KMS-11 (cell line): ENCODE results near the gene AIP.

ENCODE experiments used
- H2AFZ ChIP-seq: fragments of 200-600 bp; sonication (generic); 2 replicates; pipeline ENCODE4 v1.6.1; 2016; ENCODE audit warnings: antibody characterized with exemption, mixed run types, low read depth
- H3K27ac ChIP-seq: fragments of 200-600 bp; sonication (generic); 2 replicates; pipeline ENCODE4 v1.6.1; 2016; ENCODE audit warnings: mild to moderate bottlenecking, mixed run types
- H3K27me3 ChIP-seq: fragments of 200-600 bp; sonication (generic); 2 replicates; pipeline ENCODE4 v1.6.1; 2017; ENCODE audit warnings: mild to moderate bottlenecking, low read depth, mixed run types, moderate library complexity; ENCODE audit not compliant: insufficient read depth
- H3K36me3 ChIP-seq: fragments of 200-600 bp; sonication (generic); 2 replicates; pipeline ENCODE4 v1.6.1; 2017; ENCODE audit warnings: mild to moderate bottlenecking, mixed run types; ENCODE audit not compliant: insufficient read depth
- H3K4me1 ChIP-seq: fragments of 200-600 bp; sonication (generic); 2 replicates; pipeline ENCODE4 v1.6.1; 2016; ENCODE audit warnings: mild to moderate bottlenecking, low read depth, mixed run types; ENCODE audit not compliant: poor library complexity, severe bottlenecking
- H3K4me2 ChIP-seq: fragments of 200-600 bp; sonication (generic); 2 replicates; pipeline ENCODE4 v1.7.0; 2016; ENCODE audit warnings: mild to moderate bottlenecking, mixed run types
- H3K4me3 ChIP-seq: fragments of 200-600 bp; sonication (generic); IDR thresholded peaks from 2 replicates; pipeline ENCODE4 v1.6.1; 2017; ENCODE audit warnings: low read depth, low read length, mixed read lengths; ENCODE audit not compliant: insufficient read depth
- H3K79me2 ChIP-seq: fragments of 200-600 bp; sonication (generic); 2 replicates; pipeline ENCODE4 v1.6.1; 2016; ENCODE audit warnings: low read depth, mixed run types; ENCODE audit not compliant: insufficient read depth
- H3K9ac ChIP-seq: fragments of 200-600 bp; sonication (generic); 2 replicates; pipeline ENCODE4 v1.6.1; 2016; ENCODE audit warnings: mild to moderate bottlenecking, mixed run types
- H4K20me1 ChIP-seq: fragments of 200-600 bp; sonication (generic); 2 replicates; pipeline ENCODE4 v1.6.1; 2016; ENCODE audit warnings: mild to moderate bottlenecking, mixed run types; ENCODE audit not compliant: insufficient read depth
- TF ChIP-seq, protein P1 (sequence below): fragments of 200-600 bp; sonication (generic); conservative IDR thresholded peaks from 2 replicates; pipeline ENCODE4 v1.6.1; 2017; ENCODE audit warnings: low read depth, mild to moderate bottlenecking, antibody characterized with exemption, low read length, moderate library complexity, mixed read lengths

AIP gene

DNA sequence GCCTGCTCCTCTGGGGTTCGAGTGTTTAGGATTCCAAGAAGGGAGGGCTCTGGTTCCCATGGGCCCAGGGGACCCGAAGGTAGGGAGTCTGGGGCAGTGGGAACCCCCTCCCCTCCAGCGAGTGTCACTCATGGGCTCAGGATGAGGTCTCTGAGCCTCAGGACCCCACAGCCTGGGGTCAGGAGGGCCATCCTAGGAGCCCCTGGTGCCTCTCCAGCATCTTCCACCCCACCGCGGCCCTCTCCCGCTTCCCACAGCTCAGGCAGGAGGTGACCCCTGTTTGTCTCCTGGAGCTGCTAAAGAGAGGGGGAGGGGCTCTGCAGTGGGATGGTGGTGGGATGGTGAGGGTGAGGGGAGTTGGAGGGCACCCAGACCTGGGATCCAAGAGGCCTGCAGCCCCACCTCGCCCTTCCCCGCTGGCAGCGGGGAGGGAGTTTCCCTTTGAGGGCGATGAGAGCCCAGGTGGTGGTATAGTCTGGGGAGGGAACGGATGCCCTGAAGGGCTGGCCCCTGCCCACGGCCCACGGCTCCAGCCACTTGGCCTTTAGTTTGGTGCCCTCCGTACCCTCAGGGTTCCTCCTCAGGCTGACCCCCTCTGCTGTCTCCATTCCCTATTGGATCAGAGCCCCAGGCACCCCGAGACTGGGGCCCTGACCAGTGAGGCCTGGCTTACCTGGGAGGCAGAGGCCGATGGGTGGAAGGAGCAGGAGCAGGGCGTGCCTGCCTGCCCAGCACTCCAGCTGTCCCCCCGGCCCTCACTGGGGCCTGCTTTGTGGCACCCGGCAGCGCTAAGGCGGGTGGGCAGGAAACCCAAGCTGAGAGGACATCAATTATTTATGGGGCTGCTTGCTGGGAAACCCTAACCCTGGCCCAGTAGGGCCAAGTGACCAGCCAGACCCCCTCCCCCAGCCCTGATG lies 28.8 kb upstream of the AIP start:
- Histone ChIP-seq H2AFZ (no peak overlapping the region), H3K4me3 (no peak overlapping the region), H3K27me3 (0 out of 2 replicates have a peak, but pooled peaks cover 4% of the 10 kb centered on the region), H3K9ac (no peak overlapping the region), H3K27ac (no peak overlapping the region), H4K20me1 (no peaks in the 10 kb centered on the region), H3K36me3 (no peaks in the 10 kb centered on the region), H3K79me2 (no peaks in the 10 kb centered on the region), H3K4me2 (no peak overlapping the region), H3K4me1 (no peaks in the 10 kb centered on the region)
- TF ChIP-seq, protein P1, sequence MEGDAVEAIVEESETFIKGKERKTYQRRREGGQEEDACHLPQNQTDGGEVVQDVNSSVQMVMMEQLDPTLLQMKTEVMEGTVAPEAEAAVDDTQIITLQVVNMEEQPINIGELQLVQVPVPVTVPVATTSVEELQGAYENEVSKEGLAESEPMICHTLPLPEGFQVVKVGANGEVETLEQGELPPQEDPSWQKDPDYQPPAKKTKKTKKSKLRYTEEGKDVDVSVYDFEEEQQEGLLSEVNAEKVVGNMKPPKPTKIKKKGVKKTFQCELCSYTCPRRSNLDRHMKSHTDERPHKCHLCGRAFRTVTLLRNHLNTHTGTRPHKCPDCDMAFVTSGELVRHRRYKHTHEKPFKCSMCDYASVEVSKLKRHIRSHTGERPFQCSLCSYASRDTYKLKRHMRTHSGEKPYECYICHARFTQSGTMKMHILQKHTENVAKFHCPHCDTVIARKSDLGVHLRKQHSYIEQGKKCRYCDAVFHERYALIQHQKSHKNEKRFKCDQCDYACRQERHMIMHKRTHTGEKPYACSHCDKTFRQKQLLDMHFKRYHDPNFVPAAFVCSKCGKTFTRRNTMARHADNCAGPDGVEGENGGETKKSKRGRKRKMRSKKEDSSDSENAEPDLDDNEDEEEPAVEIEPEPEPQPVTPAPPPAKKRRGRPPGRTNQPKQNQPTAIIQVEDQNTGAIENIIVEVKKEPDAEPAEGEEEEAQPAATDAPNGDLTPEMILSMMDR, result no peak

GRCh38 chr11:67455054-67455453 lies 27.8 kb upstream of the AIP start, which contains the start of gene CABP4:
TSS of gene CABP4 (plus strand) at chr11:67455354. CDS start at chr11:67455424, 70 bp downstream.
- H3K36me3 ChIP-seq, result no peaks in the 10 kb centered on the region
- no peak within 1 kb of the TSS for H3K4me2 ChIP-seq
- no peaks in the 10 kb centered on the region; the same call in 1 of the 2 replicates for H3K27me3 ChIP-seq
- H3K9ac ChIP-seq, result no peak within 1 kb of the TSS
- H3K4me3 ChIP-seq, result no peak within 1 kb of the TSS
- no peaks in the 10 kb centered on the region for H3K79me2 ChIP-seq
- no peak within 1 kb of the TSS for H2AFZ ChIP-seq
- H4K20me1 ChIP-seq, result no peaks in the 10 kb centered on the region
- H3K27ac ChIP-seq, result no peak within 1 kb of the TSS
- H3K4me1 ChIP-seq, result no peaks in the 10 kb centered on the region
- TF ChIP-seq, protein P1, result no peak

DNA sequence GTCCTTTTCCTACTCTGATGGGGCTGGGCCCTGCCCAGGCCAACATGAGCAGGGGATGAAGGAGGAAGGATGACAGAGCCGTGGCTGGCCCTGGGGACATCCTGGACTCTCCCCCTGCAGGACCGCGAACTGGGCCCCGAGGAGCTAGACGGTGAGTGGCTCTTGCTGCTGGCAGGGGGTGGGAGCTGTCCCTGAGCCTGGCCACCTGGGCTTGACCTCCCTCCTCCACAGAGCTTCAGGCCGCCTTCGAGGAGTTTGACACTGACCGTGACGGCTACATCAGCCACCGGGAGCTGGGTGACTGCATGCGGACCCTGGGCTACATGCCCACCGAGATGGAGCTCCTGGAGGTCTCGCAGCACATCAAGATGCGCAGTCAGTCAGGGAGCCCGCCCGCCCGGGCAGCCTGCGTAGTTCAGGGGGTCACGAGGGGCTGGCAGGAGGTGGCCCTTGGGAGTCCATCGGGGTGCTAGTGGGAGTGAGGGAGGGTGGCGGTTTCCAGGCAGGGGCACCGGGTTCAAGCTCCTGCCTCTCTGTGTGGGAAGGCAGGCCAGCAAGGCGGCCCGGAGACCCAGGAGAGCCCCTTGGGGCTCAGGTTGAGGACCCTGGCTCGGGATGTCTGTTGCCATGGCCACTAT lies 26.6 kb upstream of the AIP start:
- no peak overlapping the region for H3K9ac ChIP-seq
- H3K27ac ChIP-seq, result no peak overlapping the region
- no peak overlapping the region for H3K4me3 ChIP-seq
- H3K79me2 ChIP-seq, result no peaks in the 10 kb centered on the region
- H4K20me1 ChIP-seq, result no peaks in the 10 kb centered on the region
- H3K36me3 ChIP-seq, result no peaks in the 10 kb centered on the region
- H3K27me3 ChIP-seq, result no peaks in the 10 kb centered on the region; the same call in 1 of the 2 replicates
- H3K4me2 ChIP-seq, result no peak overlapping the region
- H3K4me1 ChIP-seq, result no peaks in the 10 kb centered on the region
- H2AFZ ChIP-seq, result no peak overlapping the region
- TF ChIP-seq, protein P1, result no peak

GRCh38 chr11:67457453-67457852 lies 25.4 kb upstream of the AIP start:
- no peaks in the 10 kb centered on the region for H3K36me3 ChIP-seq
- no peaks in the 10 kb centered on the region for H3K4me1 ChIP-seq
- H3K27ac ChIP-seq, result no peak overlapping the region
- H3K27me3 ChIP-seq, result no peaks in the 10 kb centered on the region; the same call in 1 of the 2 replicates
- H4K20me1 ChIP-seq, result no peaks in the 10 kb centered on the region
- no peak overlapping the region for H3K4me2 ChIP-seq
- no peak overlapping the region for H3K4me3 ChIP-seq
- H3K9ac ChIP-seq, result no peak overlapping the region
- TF ChIP-seq, protein P1, result no peak
- H2AFZ ChIP-seq, result no peak overlapping the region
- no peaks in the 10 kb centered on the region for H3K79me2 ChIP-seq
